H9 (cell line): ENCODE measurements around the gene ADAT1. TPM values are rescaled to one million over a fixed set of nuclear protein-coding genes. Genes with fewer than 3 reads are reported as not detected.
A peak's percentile ranks its signal among the peaks of the same experiment; 100 is the strongest.

ENCODE experiments used
- DNase-seq: peaks from one replicate; pipeline ENCODE4 v3.0.0-alpha.2; 2017
- H2AFZ ChIP-seq: one replicate; pipeline ENCODE4 v1.6.1; 2013; ENCODE audit warnings: mild to moderate bottlenecking, low read length, control low read depth, moderate library complexity
- H2AK5ac ChIP-seq: 2 replicates; pipeline ENCODE4 v1.6.1; 2013; ENCODE audit warnings: low read length, control low read depth, mixed read lengths; ENCODE audit not compliant: insufficient read length
- H2BK120ac ChIP-seq: one replicate; pipeline ENCODE4 v1.6.1; 2013; ENCODE audit warnings: low read depth, mild to moderate bottlenecking, low read length, control low read depth, inconsistent platforms; ENCODE audit not compliant: poor library complexity, severe bottlenecking
- H2BK12ac ChIP-seq: 2 replicates; pipeline ENCODE4 v1.6.1; 2013; ENCODE audit warnings: low read length, control low read depth, mixed read lengths, low read depth; ENCODE audit not compliant: insufficient read length
- H2BK15ac ChIP-seq: 2 replicates; pipeline ENCODE4 v1.6.1; 2013; ENCODE audit warnings: low read depth, low read length, control low read depth
- H2BK20ac ChIP-seq: one replicate; pipeline ENCODE4 v1.6.1; 2013; ENCODE audit warnings: low read depth, mild to moderate bottlenecking, low read length, control low read depth, inconsistent platforms; ENCODE audit not compliant: poor library complexity, severe bottlenecking
- H2BK5ac ChIP-seq: 2 replicates; pipeline ENCODE4 v1.6.1; 2013; ENCODE audit warnings: low read length, control low read depth, mixed read lengths; ENCODE audit not compliant: insufficient read length
- H3K14ac ChIP-seq: 2 replicates; pipeline ENCODE4 v1.6.1; 2013; ENCODE audit warnings: low read length, control low read depth; ENCODE audit not compliant: insufficient read depth
- H3K18ac ChIP-seq: 2 replicates; pipeline ENCODE4 v1.6.1; 2013; ENCODE audit warnings: low read depth, mild to moderate bottlenecking, mixed read lengths, low read length, control low read depth; ENCODE audit not compliant: insufficient read length
- H3K23ac ChIP-seq: 2 replicates; pipeline ENCODE4 v1.6.1; 2013; ENCODE audit warnings: low read length, control low read depth, mixed read lengths, low read depth; ENCODE audit not compliant: insufficient read length
- H3K23me2 ChIP-seq: 2 replicates; pipeline ENCODE4 v1.6.1; 2013; ENCODE audit warnings: low read depth, mild to moderate bottlenecking, mixed read lengths, low read length, control low read depth; ENCODE audit not compliant: insufficient read length, poor library complexity, severe bottlenecking
- H3K27ac ChIP-seq: 2 replicates; pipeline ENCODE4 v1.5.1; 2013; ENCODE audit warnings: low read length, control low read depth, mixed read lengths, low read depth; ENCODE audit not compliant: insufficient read length
- H3K27me3 ChIP-seq: 2 replicates; pipeline ENCODE4 v1.6.1; 2013; ENCODE audit warnings: low read length, control low read depth, inconsistent platforms; ENCODE audit not compliant: insufficient read depth
- H3K4ac ChIP-seq: 2 replicates; pipeline ENCODE4 v1.6.1; 2013; ENCODE audit warnings: low read depth, mild to moderate bottlenecking, control low read depth, inconsistent platforms, low read length, moderate library complexity
- H3K4me1 ChIP-seq: 2 replicates; pipeline ENCODE4 v1.6.1; 2013; ENCODE audit warnings: low read length, control low read depth, inconsistent platforms; ENCODE audit not compliant: insufficient read depth
- H3K4me2 ChIP-seq: 2 replicates; pipeline ENCODE4 v1.6.1; 2013; ENCODE audit warnings: low read length, control low read depth, mixed read lengths; ENCODE audit not compliant: insufficient read length, insufficient read depth
- H3K56ac ChIP-seq: 2 replicates; pipeline ENCODE4 v1.6.1; 2013; ENCODE audit warnings: low read depth, mild to moderate bottlenecking, mixed read lengths, low read length, control low read depth; ENCODE audit not compliant: insufficient read length
- H3K79me1 ChIP-seq: 2 replicates; pipeline ENCODE4 v1.6.1; 2013; ENCODE audit warnings: low read depth, mild to moderate bottlenecking, moderate library complexity, low read length, control low read depth, inconsistent platforms; ENCODE audit not compliant: insufficient read depth, poor library complexity, severe bottlenecking
- H3K79me2 ChIP-seq: 2 replicates; pipeline ENCODE4 v1.6.1; 2013; ENCODE audit warnings: low read length, control low read depth, inconsistent platforms; ENCODE audit not compliant: insufficient read depth
- H3K9ac ChIP-seq: 2 replicates; pipeline ENCODE4 v1.6.1; 2013; ENCODE audit warnings: low read length, control low read depth, mixed read lengths; ENCODE audit not compliant: insufficient read length; ENCODE audit errors: extremely low read depth
- H3K9me3 ChIP-seq: one replicate; pipeline ENCODE4 v1.6.1; 2013; ENCODE audit warnings: low read depth, low read length, inconsistent platforms; ENCODE audit not compliant: control insufficient read depth
- H3T11ph ChIP-seq: one replicate; pipeline ENCODE4 v1.6.1; 2013; ENCODE audit warnings: mild to moderate bottlenecking, low read length, control low read depth, inconsistent platforms
- H4K20me1 ChIP-seq: one replicate; pipeline ENCODE4 v1.6.1; 2013; ENCODE audit not compliant: control insufficient read depth, insufficient read length, insufficient read depth
- H4K5ac ChIP-seq: 2 replicates; pipeline ENCODE4 v1.6.1; 2013; ENCODE audit warnings: low read depth, mild to moderate bottlenecking, mixed read lengths, low read length, control low read depth; ENCODE audit not compliant: insufficient read length
- H4K8ac ChIP-seq: replicated peaks from 2 replicates; pipeline ENCODE4 v1.6.1; 2013; ENCODE audit warnings: low read length, control low read depth, mixed read lengths, low read depth; ENCODE audit not compliant: insufficient read length
- H4K91ac ChIP-seq: 2 replicates; pipeline ENCODE4 v1.6.1; 2013; ENCODE audit warnings: low read depth, mild to moderate bottlenecking, moderate library complexity, mixed read lengths, low read length, control low read depth; ENCODE audit not compliant: insufficient read length
- H3K27ac Mint-ChIP-seq, 3 experiments: 2 replicates in 2 of 3; 3 replicates in 1 of 3; pipeline ENCODE4 v1.8.0; 2020 to 2021; ENCODE audit warnings: mixed read lengths in 3 of 3, mild to moderate bottlenecking in 1 of 3, moderate library complexity in 1 of 3
- H3K27me3 Mint-ChIP-seq: 2 replicates; pipeline ENCODE4 v1.8.0; 2021; ENCODE audit warnings: low read depth, mild to moderate bottlenecking, moderate library complexity, mixed read lengths
- H3K36me3 Mint-ChIP-seq, 3 experiments: 2 replicates in 2 of 3; 3 replicates in 1 of 3; pipeline ENCODE4 v1.8.0; 2020 to 2021; ENCODE audit warnings: low read depth in 3 of 3, mixed read lengths in 3 of 3; ENCODE audit not compliant: insufficient read depth in 1 of 3
- H3K4me1 Mint-ChIP-seq, 2 experiments: 2 replicates each; pipeline ENCODE4 v1.8.0; 2020; ENCODE audit warnings: mixed read lengths in 2 of 2
- H3K4me3 Mint-ChIP-seq, 2 experiments: 2 replicates in 1 of 2; 3 replicates in 1 of 2; pipeline ENCODE4 v1.8.0; 2020 to 2021; ENCODE audit warnings: mild to moderate bottlenecking in 2 of 2, mixed read lengths in 2 of 2, moderate library complexity in 1 of 2
- H3K9me3 Mint-ChIP-seq, 2 experiments: 2 replicates in 1 of 2; 3 replicates in 1 of 2; pipeline ENCODE4 v1.8.0; 2020; ENCODE audit warnings: mild to moderate bottlenecking in 2 of 2, mixed read lengths in 2 of 2, moderate library complexity in 1 of 2
- CTCF ChIP-seq: fragments of 200-600 bp; sonication (generic); conservative IDR thresholded peaks from 3 replicates; pipeline ENCODE4 v1.8.0; 2021; ENCODE audit warnings: antibody characterized with exemption, mild to moderate bottlenecking
- WGBS: extraction: QIAGEN DNeasy Blood & Tissue Kit; methylation state at CpG from one replicate; pipeline ENCODE4 v1.1.7; 2013; ENCODE audit warnings: missing lambda C conversion rate, low lambda C conversion rate, mixed read lengths; ENCODE audit not compliant: insufficient read length; ENCODE audit errors: extremely low coverage; 5-methylcytosine and 5-hydroxymethylcytosine counted together
- total RNA-seq: library from RNA; stranded (reverse); gene quantifications from 2 replicates; pipeline ENCODE4 v1.2.1, GENCODE V29; 2021

ADAT1 gene
- total RNA-seq, 1 experiment from 2014 or later: 54.2 TPM

DNA sequence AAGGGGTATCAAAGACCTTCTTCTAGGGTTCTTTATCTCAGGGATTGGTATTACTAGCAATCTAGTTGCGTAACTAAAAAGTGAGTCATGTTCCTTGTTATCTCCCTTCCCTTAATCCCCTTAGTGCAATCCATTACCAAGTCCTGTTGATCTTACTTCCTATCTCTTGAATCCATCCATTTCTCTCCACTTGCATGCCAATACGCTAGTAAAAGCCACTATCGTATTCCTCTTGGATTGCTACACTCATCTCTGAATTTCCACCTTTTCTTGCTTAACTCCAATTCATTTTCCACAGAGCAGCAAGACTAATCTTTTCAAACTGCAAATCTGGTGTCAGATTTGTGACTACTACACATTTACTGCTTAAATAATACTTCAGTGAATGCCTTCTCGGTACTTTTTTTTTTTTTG, 1.8 kb upstream of the ADAT1 start:
- no peak overlapping the region for H4K5ac ChIP-seq
- no peak overlapping the region for H2AK5ac ChIP-seq
- no peak overlapping the region for H3K4me2 ChIP-seq
- H3K9me3 ChIP-seq: no peaks in the 10 kb centered on the region
- H4K91ac ChIP-seq: no peak overlapping the region
- no peak for TF ChIP-seq CTCF
- H3K36me3 Mint-ChIP-seq: peaks cover 30 to 56% (median 51%) of the 10 kb centered on the region in 3 experiments; a peak in 6 of 7 replicates
- no peaks in the 10 kb centered on the region for H3K79me1 ChIP-seq
- no peak overlapping the region for H2AFZ ChIP-seq
- H2BK20ac ChIP-seq: no peak overlapping the region
- H3K9me3 Mint-ChIP-seq: no peaks in the 10 kb centered on the region
- H3T11ph ChIP-seq: no peak overlapping the region
- H3K79me2 ChIP-seq: no peaks in the 10 kb centered on the region
- no peak overlapping the region for H3K14ac ChIP-seq
- DNase-seq: no peak
- no peaks in the 10 kb centered on the region for H3K27me3 ChIP-seq
- H4K20me1 ChIP-seq: no peaks in the 10 kb centered on the region
- H2BK12ac ChIP-seq: no peak overlapping the region
- no peak overlapping the region for H3K56ac ChIP-seq
- no peak overlapping the region for H3K27ac ChIP-seq
- no peak overlapping the region for H3K9ac ChIP-seq
- peaks cover 11% of the 10 kb centered on the region for H3K23me2 ChIP-seq
- H3K4me1 Mint-ChIP-seq: peaks cover 15 to 17% of the 10 kb centered on the region in 2 experiments
- H4K8ac ChIP-seq: no peak overlapping the region
- H3K18ac ChIP-seq: no peak overlapping the region
- no peak overlapping the region for H2BK15ac ChIP-seq
- H3K23ac ChIP-seq: no peak overlapping the region
- peaks cover 2% of the 10 kb centered on the region; the same call in 1 of the 2 replicates for H3K27me3 Mint-ChIP-seq
- no peak overlapping the region for H2BK120ac ChIP-seq
- H2BK5ac ChIP-seq: no peak overlapping the region
- H3K27ac Mint-ChIP-seq: peak overlapping the region in 1 of 3 experiments; percentile 44; a peak in 1 of 7 replicates
- peak overlapping the region in 1 of 2 experiments; percentile 12; a peak in 1 of 5 replicates for H3K4me3 Mint-ChIP-seq
- no CpG with 5 or more reads among the region's 4 CpGs for WGBS
- H3K4ac ChIP-seq: no peak overlapping the region
- no peaks in the 10 kb centered on the region for H3K4me1 ChIP-seq
